ENCODE data around the gene SRXN1.
"Not testable (repeated sequence)": the region's sequence is repeated elsewhere in the genome, so short reads cannot be mapped to it uniquely, and the experiment has no call there.

Gene SRXN1

DNA sequence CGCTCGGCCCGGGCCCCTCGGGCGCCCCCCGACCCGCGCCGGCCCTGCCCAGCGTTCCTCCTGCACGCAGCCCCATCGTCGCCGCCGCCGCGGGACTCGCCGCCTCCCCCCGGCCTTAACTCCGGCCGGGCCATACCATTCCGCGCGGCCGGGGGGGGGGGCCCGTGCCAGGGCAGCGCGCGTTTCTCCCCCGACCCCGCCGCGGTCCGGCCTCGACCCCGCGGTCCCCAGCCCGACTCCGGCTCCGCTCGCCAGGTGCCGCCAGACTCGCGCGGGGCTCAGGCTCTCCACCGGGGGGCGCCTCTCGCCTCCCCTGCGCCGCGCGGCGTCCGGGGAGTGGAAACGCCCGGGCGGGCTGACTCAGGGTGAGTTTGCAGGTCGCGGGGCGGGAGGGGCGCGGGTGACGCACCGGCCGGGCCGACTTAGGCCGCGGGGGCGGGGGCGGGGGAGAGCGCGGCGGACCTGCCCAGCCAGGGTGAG is at the start of gene SRXN1:
Gene SRXN1 (minus strand): TSS at position 91 of the 480 bp plus-strand sequence. CDS start 15 bp downstream, at position 76.
- DNase-seq (ENCODE audit: low read depth in 2 of 2) = peak; percentile 74 to 75

DNA sequence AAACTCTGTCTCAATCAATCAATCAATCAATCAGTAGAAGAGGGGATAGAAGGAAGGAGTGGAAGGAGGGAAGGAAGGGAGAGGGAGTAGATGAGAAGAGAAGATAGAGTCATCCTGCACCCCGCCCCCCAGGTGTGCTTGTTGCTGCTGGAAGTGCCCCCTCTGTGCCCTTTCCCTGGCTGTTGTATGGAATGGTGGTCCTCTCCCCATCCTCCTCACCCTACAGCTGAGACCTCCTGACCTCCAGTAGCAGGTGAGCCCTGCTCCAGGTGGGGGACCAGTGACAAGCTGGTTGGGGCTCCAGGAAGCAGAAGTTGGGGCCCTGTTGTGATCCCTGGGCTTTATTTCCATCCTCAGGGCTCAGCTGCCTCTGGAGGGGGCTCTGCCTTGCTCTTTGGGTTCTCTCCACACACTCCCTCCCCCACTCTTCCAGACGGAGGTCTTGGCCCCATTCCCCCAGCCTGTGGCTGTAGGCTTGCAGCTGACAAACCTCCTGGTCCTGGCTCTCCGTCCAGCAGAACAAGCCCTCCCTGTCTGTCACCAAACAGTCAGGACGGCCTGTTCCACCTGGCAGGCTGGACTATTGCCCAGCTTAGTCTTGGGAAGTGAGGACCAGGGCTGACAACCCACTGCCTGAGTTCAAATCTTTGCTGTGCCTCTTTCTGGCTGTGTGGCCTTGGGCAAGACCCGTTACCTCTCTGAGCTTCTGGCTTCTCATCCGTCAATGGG is 48.6 kb upstream of the SRXN1 start:
- no peak for DNase-seq (ENCODE audit: low read depth in 2 of 2)

DNA sequence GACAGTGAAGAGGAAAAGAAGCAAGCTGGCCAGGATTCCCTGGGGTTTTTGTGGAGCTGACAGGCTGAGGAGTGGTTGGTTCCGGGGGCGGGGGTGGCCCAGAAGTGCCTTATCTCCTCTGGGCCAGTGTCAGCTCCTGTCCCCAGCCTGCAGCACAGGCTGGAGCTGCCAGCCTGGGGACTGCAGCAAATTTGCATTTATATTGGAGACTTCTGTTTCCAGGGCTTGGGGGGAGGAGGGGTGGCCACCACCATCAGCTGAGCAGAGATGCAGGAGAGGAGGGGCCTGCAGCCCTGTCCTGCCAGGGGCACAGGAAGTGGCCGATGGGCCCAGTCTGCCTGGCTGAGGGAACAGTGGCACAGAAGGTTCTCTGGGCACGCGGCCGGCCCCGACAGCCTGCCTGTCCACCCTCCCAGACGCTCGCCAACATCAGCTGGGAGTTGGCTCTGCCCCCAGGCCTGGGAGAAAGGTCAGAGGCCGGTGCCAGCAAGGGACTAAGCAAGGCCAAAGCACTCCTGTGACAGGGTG is 46.9 kb upstream of the SRXN1 start:
- no peak for DNase-seq (ENCODE audit: low read depth in 2 of 2)

- DNase-seq (ENCODE audit: low read depth in 2 of 2) = no peak
These were observed 46.3 kb upstream of the SRXN1 start for GRCh38 chr20:699342-699741.

DNA sequence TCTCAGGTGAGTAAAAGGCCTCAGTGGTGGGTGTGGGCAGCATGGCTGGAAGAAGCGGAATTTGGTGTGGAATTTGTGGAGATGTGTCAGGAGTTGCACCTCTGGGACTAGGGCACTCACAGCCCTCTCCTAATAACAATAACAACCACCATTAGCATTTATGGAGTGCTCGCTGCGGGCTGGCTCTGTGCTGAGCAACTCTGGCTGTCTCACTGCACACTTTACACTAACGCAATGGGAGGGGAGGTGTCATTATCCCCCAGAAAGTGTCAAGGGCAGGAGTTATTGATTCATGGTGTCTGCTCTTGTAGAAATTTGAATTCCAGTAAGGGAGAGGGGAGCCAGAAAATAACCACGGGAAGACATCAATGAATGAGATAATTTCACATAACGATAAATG is 45.3 kb upstream of the SRXN1 start:
- DNase-seq (ENCODE audit: low read depth in 2 of 2) = no peak

GRCh38 chr20:697826-698225 is 44.8 kb upstream of the SRXN1 start:
- no peak for DNase-seq (ENCODE audit: low read depth in 2 of 2)

DNA sequence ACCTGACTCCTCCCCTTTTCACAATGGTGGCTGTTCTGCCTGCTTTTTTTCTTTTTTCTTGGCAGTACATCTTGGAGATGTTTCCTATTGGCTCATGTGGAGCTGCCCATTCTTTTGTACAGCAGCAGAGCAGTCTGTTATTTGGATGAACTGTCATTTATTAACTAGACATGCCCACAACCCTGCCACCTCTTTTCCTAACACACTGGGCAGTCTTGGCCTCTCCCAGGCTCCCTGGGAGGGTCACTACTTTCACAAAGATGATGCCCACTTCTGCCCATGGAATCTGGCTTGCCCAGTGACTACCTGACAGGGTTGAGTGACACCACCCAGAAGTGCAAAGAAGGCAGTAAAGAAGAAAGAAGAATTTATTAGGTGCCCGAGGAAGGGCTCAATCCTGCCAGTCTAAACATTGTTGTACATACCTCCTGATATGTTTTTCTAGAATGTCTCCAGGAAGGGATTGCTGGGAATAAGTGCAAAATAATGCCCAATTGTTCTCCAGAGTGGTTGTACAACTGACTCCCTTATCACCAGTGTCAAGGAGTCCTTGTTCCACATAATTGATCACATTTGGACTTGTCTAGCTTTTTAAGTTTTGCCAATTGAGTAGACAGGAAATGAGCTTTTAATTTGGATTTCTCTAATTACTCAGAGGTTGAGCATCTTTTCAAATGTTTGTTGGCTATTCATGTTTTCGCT is 42.3 kb upstream of the SRXN1 start:
- DNase-seq (ENCODE audit: low read depth in 2 of 2) = no peak

- no peak for DNase-seq (ENCODE audit: low read depth in 2 of 2)
These were observed 41.5 kb upstream of the SRXN1 start for GRCh38 chr20:694496-694895.

- DNase-seq (ENCODE audit: low read depth in 2 of 2) = not testable (repeated sequence)
These were observed 40.8 kb upstream of the SRXN1 start for GRCh38 chr20:693786-694185.

- no peak for DNase-seq (ENCODE audit: low read depth in 2 of 2)
These were observed 39.0 kb upstream of the SRXN1 start for GRCh38 chr20:692044-692443.

DNA sequence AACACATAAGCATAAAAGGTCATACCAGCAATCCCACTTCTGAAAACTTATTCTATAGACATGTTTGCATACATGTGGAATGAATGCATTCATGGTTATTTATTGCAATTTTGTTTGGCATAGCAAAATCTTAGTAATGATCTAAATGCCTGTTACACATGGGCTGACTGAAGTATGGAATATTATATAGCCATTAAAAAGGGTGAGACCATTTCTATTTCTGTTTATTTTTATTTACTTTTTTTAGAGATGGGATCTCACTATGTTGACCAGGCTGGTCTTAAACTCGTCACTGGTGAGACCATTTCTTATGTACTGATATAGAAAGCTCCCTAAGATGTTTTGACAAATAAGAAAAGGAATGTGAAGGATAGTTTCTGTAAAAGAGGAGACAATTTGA is 36.9 kb upstream of the SRXN1 start:
- no peak for DNase-seq (ENCODE audit: low read depth in 2 of 2)

DNA sequence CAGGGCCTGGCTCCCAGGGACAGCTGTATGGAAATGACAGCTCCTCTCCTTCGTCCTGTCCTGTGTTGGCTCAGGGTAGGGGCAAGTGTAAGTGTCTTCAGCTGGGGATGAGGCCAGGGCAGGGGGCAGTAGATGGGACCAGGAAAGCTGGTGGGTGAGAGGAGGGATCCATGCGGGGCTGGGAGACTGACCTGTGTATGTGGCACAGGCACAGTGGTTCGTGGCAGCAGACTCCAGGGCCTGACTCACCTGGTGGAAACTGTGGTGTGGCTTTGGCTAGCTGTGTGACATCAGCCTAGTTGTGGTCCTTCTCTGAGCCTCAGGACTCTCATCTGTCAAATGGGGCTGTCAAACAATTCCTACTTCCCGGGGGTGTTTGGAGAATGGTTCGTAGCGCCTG is 36.3 kb upstream of the SRXN1 start:
- no peak for DNase-seq (ENCODE audit: low read depth in 2 of 2)

DNA sequence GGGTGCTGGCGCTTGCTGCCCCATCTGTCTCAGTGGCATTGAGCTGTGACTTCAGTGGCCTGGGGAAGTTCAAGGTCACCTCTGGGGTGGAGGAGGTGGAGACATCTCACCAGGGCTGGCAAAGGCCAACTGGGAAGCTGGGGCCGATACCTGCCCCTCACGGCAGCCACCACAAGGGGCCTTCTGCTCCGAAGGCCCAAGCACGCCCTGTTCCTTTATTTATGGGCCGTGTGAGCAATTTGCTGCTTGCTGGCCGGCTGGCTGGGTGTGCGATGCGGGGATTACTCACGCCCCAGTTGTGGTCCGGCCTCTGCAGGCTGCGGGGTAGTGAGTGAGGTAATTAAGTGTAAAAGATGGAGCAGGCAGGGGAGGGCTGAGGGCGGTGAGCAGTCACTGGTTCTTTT is 35.8 kb upstream of the SRXN1 start:
- no peak for DNase-seq (ENCODE audit: low read depth in 2 of 2)

- no peak for DNase-seq (ENCODE audit: low read depth in 2 of 2)
These were observed 34.6 kb upstream of the SRXN1 start for GRCh38 chr20:687468-688203.

DNA sequence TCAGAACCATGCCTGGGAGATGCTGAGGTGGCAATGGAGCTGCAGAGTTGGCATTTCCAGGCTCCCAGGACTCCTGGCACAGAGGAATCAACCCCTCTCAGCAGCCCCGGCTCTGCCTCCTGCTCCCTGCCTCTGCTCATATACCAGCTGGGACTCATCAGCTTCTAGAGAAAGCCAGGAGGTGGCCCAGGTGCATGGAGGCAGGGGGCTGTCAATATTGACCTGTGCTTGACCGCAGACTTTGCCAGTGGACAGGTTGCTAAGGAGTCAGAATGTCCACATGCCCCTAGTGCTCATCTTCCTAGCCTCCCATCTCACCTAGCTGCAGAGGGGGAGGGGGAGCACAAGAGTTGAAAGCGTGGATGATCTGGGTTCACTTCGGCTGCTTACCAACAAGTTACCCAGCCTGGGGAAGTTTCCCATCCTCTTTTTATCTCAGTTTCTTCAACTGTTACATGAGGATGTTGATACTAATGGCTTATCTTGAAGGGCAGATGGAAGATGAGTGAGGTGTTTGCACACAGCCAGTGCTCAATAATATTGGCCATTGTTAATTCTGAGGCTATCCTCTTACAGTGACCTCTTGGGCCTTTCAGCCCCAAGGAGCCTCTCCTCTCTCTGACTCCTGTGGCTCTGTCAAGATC is 31.8 kb upstream of the SRXN1 start:
- no peak for DNase-seq (ENCODE audit: low read depth in 2 of 2)

- no peak for DNase-seq (ENCODE audit: low read depth in 2 of 2)
These were observed 29.1 kb upstream of the SRXN1 start for GRCh38 chr20:682123-682522.

DNA sequence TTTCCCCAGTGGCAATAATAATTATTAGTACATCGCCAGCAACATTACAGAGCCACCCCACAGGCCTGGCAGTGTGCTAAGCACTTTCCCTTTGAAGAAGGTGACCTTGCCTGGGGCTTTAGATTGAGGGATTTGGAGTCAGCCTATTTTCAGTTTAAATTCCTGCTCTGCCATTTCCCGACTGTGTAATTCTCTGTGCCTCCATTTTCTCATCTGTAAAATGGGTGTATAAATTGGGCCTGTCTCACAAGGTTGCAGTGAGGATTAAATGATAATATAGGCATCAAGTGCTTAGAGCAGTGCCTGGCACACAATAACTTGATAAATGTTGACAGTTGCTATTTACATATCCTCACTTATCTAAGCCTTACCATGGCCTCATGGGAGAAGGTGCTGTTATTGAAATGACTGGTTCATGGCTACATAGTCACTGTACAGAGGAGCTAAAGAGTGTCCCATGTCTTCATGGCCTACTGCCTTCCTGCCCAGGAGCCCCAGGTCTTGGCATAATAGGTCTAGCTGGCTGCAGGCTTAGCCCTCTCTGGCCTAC is 27.7 kb upstream of the SRXN1 start:
- DNase-seq (ENCODE audit: low read depth in 2 of 2) = no peak

GRCh38 chr20:677957-678356 is 25.0 kb upstream of the SRXN1 start:
- no peak for DNase-seq (ENCODE audit: low read depth in 2 of 2)

DNA sequence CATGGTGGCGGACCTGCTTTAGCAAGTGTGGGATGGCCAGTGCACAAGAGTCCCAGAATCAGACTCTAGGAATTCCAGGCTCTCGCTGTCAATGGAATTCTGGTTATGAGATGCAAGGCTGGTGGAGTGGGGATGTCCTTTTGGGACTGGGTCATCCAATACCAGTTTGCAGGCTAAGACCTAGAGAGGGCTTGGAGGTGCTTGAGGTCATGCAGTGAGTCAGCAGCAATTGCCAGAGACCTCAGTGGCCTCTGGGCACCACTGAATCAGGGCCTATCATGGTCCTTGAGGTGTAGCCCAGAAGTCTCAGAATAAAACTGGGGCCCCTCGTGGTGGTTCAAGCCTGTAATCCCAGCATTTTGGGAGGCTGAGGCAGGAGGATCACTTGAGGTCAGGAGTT is 24.0 kb upstream of the SRXN1 start:
- DNase-seq (ENCODE audit: low read depth in 2 of 2) = no peak

DNA sequence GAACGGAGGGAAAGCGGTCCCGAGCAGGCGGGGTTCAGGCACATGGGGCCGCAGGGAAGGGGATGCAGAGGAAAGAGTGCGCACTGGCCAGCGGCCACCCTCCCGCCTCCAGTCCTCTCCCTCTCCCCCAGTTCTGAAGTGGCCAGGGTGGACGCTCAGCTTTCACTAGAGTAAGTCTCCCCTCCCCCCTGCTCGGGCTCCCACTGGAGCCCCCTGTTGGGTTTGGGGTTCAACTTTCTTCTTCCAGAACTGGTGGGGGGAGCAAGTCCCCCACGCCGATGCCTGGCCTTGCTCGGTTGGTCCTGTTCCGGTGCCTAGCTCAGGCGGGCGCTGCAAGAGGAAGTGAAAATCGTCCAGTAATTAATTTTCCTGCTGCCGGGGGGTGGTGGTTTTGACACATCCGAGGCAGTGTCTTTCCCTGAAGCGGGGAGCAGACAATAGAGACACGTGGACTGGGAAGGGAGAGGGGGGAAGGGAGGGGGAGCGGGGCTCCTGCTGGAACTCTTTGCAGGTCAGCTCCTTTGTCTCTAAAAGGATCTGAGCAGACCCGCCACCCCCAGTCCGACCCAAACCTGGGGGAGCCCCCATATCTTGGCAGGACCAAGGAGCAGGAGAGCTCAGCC is 23.4 kb upstream of the SRXN1 start:
- no peak for DNase-seq (ENCODE audit: low read depth in 2 of 2)
